Right lobe of liver (tissue), 4 donors: ENCODE measurements around the gene CYGB.

Experiments used
- CTCF ChIP-seq, 4 donors: fragments of 200-600 bp in 3 of 4; fragments of 450-650 bp in 1 of 4; IDR thresholded peaks; one replicate each; pipeline versions ENCODE4 v1.5.1 to v1.8.0; 2016 to 2022; ENCODE audit warnings: antibody characterized with exemption in 4 of 4, mild to moderate bottlenecking in 2 of 4
- POLR2A ChIP-seq: fragments of 450-650 bp; IDR thresholded peaks from one replicate; pipeline ENCODE4 v1.6.1; 2017; ENCODE audit warnings: antibody characterized with exemption, mild to moderate bottlenecking
- donor health status: DM: no; HTN: no; CAD: no.
- donor health status: DM: no; HTN: no; CAD: no.
- donor health status: DM: no; HTN: yes; CAD: no.

- peak; percentile 54 to 60 (median 56) for TF ChIP-seq CTCF (IDR thresholded peaks at IDR 0.05)
- TF ChIP-seq POLR2A: no peak
Measured at GRCh38 chr17:76547183-76547641, 9.7 kb upstream of the CYGB start.
